Ishikawa (cell line): ENCODE data around the gene CAMK1D.

ENCODE experiments used
- CEBPB ChIP-seq: IDR thresholded peaks from 2 replicates; pipeline ENCODE4 v1.6.1; 2012
- EGR1 ChIP-seq: IDR thresholded peaks from 2 replicates; pipeline ENCODE4 v1.6.1; 2012
- EP300 ChIP-seq: IDR thresholded peaks from 2 replicates; pipeline ENCODE4 v1.6.1; 2012; ENCODE audit warnings: borderline replicate concordance
- RAD21 ChIP-seq: IDR thresholded peaks from 2 replicates; pipeline ENCODE4 v1.6.1; 2012; ENCODE audit warnings: low read depth
- TAF1 ChIP-seq: IDR thresholded peaks from 2 replicates; pipeline ENCODE4 v1.6.1; 2012; ENCODE audit warnings: low read depth, mild to moderate bottlenecking
- YY1 ChIP-seq: IDR thresholded peaks from 2 replicates; pipeline ENCODE4 v1.6.1; 2012; ENCODE audit warnings: low read depth
- TF ChIP-seq, protein P1 (sequence below): IDR thresholded peaks from 2 replicates; pipeline ENCODE4 v1.6.1; 2012; ENCODE audit warnings: low read depth, mild to moderate bottlenecking

DNA sequence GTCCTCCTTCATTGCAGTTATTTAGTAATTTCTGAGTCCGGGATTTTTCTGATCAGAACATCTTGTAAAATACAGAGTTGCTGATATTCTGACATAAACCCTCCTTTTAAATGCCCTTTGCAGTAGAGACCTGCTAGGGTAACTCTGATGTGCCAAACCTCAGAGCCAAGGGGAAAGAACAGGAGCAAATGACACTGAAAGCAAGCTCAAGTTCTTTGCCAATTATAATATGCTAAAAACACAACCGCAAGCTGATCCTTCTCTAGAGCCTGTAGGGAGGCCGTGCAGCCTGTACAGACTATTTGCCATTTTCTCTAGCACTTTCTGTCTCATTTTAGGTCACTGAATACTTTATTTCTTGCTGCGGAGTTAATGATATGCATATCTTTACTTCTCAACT, 240.4 kb downstream of the CAMK1D start:
- TF ChIP-seq CEBPB, result no peak
- TF ChIP-seq YY1, result no peak
- no peak for TF ChIP-seq RAD21
- no peak for TF ChIP-seq EGR1
- TF ChIP-seq, protein P1, sequence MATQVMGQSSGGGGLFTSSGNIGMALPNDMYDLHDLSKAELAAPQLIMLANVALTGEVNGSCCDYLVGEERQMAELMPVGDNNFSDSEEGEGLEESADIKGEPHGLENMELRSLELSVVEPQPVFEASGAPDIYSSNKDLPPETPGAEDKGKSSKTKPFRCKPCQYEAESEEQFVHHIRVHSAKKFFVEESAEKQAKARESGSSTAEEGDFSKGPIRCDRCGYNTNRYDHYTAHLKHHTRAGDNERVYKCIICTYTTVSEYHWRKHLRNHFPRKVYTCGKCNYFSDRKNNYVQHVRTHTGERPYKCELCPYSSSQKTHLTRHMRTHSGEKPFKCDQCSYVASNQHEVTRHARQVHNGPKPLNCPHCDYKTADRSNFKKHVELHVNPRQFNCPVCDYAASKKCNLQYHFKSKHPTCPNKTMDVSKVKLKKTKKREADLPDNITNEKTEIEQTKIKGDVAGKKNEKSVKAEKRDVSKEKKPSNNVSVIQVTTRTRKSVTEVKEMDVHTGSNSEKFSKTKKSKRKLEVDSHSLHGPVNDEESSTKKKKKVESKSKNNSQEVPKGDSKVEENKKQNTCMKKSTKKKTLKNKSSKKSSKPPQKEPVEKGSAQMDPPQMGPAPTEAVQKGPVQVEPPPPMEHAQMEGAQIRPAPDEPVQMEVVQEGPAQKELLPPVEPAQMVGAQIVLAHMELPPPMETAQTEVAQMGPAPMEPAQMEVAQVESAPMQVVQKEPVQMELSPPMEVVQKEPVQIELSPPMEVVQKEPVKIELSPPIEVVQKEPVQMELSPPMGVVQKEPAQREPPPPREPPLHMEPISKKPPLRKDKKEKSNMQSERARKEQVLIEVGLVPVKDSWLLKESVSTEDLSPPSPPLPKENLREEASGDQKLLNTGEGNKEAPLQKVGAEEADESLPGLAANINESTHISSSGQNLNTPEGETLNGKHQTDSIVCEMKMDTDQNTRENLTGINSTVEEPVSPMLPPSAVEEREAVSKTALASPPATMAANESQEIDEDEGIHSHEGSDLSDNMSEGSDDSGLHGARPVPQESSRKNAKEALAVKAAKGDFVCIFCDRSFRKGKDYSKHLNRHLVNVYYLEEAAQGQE, result no peak
- no peak for TF ChIP-seq EP300
- no peak for TF ChIP-seq TAF1
